ENCODE results near the gene COG5.
A peak's percentile ranks its signal among the peaks of the same experiment; 100 is the strongest.

The COG5 gene

DNA sequence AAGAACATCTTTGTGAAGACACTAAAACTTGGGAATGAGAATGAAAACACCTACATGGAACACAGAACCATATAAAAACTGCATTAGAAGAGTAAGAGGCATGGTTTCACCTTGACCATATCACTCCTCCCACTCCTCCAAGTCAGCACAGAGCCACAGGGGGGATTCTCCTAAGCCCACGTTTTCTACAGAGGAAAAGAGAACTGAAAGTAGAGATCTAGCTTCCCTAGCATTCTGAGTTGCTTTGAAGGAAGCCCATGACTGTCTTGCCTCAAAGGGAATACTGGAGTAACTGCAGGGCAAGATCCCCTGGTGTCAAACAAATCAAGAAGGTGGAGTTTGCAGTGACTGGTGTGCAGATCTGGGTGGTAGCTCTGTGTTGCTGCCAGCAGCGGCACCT, 351.0 kb downstream of the COG5 start:
- no peak for DNase-seq

DNA sequence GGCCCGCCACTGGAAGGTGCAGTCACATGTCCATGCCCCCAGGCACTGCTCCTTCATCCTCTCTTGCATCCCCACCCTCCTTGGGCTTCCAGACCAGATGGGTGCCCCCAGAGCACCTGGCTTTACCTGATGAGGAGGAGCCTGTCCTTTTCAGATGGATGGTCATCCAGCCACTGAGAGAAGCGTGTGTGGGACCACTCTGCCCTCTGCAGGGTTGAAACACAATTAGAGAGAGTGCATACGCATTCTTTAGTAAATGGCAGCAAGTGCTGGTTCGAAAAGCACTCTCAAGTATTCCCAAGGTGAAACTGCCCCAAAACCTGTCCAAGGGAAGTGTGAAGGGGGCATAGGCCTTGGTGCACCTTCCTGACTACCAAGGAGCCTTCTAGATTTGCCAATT, 353.3 kb downstream of the COG5 start:
- no peak for DNase-seq

- no peak for DNase-seq
Observed at GRCh38 chr7:107209565-107209964, 354.2 kb downstream of the COG5 start.

- no peak for DNase-seq
Observed at GRCh38 chr7:107208563-107208962, 355.2 kb downstream of the COG5 start.

DNA sequence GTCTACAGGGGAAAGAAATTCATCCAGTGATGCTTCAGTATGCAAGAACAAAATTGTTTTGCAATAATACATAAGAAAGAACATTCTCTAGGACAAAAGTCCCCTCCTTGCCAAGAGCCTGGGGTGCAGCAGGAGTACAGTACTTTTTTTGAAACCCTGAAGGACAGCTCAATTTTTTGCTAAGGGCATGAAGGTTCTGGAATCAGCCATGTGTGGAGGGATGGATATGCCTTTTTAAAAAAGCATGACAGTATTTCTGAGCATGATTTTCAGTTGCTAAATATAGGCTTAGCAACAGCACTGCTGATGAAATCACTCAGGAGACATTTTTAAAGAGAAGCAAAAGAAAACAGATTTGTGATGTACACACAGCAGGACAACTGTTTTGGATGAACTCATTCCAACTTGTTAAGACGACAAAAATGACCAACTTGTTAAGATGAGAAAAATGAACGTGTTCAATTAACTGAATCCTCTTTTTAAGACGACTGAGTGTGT, 355.6 kb downstream of the COG5 start:
- no peak for DNase-seq

DNA sequence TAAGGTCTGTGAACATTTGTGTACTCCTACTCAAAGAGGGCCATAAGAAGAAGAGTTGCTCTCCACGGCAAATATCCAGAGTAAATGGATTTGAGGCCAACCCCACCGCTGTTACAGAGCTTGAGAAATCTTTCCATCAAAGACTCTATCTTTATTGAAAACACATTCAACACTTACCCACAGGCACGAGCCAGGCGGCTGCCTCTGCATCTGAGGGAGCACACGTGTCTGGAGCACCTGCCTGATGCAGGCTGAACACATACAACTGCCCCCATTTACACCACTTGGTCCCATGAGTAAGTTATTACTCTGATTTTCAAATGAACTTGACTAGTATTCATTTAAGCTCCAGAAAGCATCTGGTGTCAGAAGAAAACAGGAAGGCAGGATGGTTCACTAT, 356.3 kb downstream of the COG5 start:
- DNase-seq, result no peak

GRCh38 chr7:107206706-107207105, 357.0 kb downstream of the COG5 start:
- DNase-seq, result no peak

- no peak for DNase-seq
Observed at GRCh38 chr7:107206136-107206535, 357.6 kb downstream of the COG5 start.

GRCh38 chr7:107203607-107204006, 360.1 kb downstream of the COG5 start:
- no peak for DNase-seq

DNA sequence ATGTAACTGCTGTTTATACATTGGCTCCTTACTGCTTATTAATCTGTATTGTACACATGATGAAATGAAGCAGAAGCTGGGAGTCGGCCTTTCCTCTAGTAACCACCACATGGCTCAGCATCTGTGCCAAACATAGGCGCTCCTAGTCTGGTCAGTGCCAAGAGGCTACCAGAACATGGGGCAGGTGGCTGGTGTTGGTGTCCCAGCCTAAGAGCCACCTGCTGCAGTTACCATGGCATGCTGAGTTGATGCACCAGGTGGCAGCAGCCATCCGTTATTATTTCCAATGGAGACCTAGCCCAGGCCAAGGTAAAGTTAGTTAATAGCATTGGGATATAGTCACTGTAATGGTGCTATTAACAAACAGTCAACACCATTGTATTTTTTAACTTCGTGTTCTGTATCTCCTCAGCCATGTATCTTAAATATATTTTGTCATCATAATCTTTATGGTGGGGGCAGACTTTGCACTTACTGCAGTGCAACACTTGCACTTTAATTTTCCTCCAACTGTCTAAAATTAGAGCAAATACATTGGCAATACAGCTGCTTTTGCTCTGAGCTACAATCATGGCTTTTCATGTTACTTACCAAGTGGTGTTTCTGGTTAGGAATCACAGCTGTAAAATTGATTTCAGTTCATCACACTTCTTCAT, 361.8 kb downstream of the COG5 start:
- DNase-seq, result peak; percentile 24 to 33

- DNase-seq, result no peak
Observed at GRCh38 chr7:107196834-107197610, 366.7 kb downstream of the COG5 start.

- no peak for DNase-seq
Observed at GRCh38 chr7:107194052-107194451, 369.7 kb downstream of the COG5 start.

GRCh38 chr7:107190090-107190489, 373.6 kb downstream of the COG5 start:
- DNase-seq, result no peak

- DNase-seq, result no peak
Observed at GRCh38 chr7:107187774-107188173, 375.9 kb downstream of the COG5 start.

DNA sequence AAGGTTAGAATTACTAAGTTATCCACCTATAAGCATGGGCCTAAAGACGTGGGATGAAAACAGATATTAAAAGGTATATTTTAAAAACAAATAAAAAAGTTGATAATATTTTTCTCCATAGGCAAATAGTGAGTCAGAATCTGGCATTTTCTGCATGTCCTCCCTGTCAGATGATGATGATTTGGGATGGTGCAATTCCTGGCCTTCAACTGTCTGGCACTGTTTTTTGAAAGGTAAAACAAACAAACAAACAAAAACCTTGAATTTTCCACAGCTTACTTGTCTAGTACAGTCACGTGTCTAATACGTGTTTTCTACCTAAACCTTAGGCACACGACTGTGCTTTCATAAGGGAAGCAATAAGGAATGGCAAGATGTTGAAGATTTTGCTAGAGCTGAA, 377.5 kb downstream of the COG5 start:
- DNase-seq, result no peak

DNA sequence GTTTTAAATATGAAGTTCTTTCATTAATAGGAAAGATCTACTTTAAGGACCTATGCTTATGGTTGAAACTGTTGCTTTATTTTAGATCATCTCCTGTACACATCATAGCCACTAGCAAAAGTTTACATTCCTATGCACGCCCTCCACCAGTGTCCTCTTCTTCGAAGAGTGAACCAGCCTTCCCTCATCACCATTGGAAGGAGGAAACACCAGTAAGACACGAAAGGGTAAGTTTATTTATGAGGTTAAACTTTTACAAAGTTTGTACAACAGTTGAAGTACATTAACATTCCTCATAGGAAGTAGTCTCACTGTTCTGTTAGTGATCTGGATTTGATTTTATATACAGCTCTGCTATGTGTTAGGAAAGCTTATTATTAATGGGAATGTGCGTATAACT, 378.0 kb downstream of the COG5 start:
- DNase-seq, result no peak

DNA sequence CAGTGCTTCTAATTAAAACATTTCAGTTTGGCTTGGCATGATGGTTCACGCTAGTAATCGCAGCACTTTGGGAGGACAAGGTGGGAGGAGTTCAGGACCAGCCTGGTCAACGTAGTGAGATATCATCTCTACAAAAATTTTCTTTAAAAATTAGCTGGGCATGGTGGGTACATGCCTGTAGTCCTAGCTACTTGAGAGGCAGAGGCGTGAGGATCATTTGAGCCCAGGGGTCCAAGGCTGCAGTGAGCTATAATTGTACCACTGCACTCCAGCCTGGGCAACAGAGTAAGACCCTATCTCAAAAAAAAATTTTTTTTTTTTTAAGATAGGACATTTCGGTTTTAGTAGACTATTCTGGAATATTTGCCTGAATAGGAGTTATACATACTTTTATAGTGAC, 382.5 kb downstream of the COG5 start:
- DNase-seq, result no peak

DNA sequence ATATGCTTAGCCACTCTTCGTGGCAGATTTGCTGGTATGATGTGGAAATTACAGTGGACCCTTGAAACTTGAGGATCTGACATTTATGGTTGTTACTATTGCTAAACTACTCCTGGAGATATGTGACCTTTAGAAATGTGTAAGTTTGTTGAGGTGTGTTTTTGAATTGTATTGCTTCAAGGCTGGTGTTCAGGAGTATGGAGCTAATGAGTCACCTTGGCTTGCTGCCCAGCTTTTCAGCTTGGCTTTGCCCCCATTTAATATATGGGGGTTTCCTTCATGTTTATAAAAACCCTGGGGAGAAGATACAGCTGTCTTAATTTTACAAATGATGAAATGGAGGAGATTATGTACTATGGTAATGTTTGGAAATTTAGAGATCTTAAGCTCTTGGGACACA, 383.3 kb downstream of the COG5 start:
- peak; percentile 71 to 72 for DNase-seq

DNA sequence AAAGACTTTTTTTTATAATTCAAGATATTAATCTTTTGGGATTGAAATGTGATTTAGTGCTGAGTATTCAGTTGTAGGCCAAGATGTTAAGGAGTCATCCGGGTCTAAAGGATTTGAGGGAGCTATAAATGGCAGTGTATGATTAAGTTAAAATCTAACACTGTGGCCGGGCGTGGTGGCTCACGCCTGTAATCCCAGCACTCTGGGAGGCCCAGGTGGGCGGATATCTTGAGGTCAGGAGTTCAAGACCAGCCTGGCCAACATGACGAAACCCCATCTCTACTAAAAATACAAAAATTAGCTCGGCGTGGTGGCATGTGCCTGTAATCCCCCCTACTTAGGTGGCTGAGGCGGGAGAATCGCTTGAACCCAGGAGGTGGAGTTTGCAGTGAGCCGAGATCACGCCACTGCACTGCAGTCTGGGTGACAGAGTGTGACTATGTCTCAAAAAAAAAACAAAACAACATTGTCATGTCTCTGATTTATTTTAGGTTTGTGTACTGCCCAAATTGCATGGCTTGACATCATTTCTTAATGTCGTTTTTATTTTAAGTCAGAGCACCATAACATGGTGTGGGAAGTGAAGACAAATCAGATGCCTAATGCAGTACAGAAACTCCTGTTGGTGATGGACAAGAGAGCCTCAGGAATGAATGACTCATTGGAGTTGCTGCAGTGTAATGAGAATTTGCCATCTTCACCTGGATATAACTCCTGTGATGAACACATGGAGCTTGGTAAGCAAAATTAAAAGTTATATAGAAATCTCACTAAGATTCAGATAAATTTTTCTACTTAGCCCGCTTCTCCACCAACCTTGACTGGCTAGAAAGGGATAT, 384.2 kb downstream of the COG5 start:
- no peak for DNase-seq

- DNase-seq, result no peak
Observed at GRCh38 chr7:107173691-107174406, 389.9 kb downstream of the COG5 start.

GRCh38 chr7:107173191-107173590, 390.5 kb downstream of the COG5 start:
- no peak for DNase-seq

DNA sequence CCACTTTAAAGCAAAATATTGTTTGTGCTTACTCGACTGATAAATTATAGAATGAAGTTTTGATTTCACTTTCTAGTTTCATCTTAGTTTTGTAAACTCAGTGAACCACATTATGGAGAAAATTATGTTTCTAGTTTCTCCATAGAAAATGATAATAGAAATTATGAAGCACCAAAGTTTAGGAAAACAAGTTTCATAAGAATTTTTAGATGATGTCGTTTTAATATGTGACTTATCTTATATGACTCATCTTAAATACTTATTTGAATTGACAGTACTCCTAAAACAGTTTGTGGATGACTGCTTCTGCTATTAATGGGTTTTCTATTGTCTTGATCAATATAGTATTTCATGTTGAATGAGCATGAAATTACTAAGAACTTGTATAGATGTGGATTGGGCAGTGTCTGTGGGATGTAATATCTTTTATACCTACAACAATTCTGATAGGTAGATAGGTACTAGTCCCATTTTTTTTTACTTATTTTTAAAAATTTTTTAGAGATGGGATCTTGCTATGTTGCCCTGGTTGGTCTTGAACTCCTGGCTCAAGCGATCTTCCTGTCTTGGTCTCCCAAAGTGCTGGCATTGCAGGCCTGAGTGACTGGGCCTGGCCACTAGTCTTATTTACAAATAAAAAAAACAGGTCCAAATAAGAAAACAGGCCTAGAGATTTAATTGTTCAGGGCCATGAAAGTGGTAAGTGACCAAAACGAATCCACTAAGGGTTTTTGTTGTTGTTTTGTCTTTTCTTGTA, 391.3 kb downstream of the COG5 start:
- DNase-seq, result no peak
